Measurements from ENCODE around the gene KRT40. TPM values are rescaled to one million over a fixed set of nuclear protein-coding genes. Genes with fewer than 3 reads are reported as not detected.

Gene KRT40
- total RNA-seq, 4 donors from 2014 or later, result not detected

GRCh38 chr17:40974366-40974765 lies 9.8 kb downstream of the KRT40 start:
- Histone ChIP-seq H3K4me3 (no peak overlapping the region), H3K9me3 (no peaks in the 10 kb centered on the region), H3K4me1 (no peaks in the 10 kb centered on the region), H3K36me3 (no peaks in the 10 kb centered on the region), H3K27me3 (no peaks in the 10 kb centered on the region), H3K27ac (no peak overlapping the region)
- in situ Hi-C loops (cut with MboI; ENCODE audit: low sequenced_read_pairs in 4 of 4), result loop anchor here in 2 of 4 donors (25.0 kb wide), 2 partner anchors 88 to 112 kb away; partner anchors contain the start of genes KRT12 (in 1 of the 2), KRTAP2-2 (in 1 of the 2), KRTAP2-3 (in 1 of the 2) and KRTAP2-4 (in 1 of the 2)
- TF ChIP-seq, protein P1, sequence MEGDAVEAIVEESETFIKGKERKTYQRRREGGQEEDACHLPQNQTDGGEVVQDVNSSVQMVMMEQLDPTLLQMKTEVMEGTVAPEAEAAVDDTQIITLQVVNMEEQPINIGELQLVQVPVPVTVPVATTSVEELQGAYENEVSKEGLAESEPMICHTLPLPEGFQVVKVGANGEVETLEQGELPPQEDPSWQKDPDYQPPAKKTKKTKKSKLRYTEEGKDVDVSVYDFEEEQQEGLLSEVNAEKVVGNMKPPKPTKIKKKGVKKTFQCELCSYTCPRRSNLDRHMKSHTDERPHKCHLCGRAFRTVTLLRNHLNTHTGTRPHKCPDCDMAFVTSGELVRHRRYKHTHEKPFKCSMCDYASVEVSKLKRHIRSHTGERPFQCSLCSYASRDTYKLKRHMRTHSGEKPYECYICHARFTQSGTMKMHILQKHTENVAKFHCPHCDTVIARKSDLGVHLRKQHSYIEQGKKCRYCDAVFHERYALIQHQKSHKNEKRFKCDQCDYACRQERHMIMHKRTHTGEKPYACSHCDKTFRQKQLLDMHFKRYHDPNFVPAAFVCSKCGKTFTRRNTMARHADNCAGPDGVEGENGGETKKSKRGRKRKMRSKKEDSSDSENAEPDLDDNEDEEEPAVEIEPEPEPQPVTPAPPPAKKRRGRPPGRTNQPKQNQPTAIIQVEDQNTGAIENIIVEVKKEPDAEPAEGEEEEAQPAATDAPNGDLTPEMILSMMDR (IDR thresholded peaks at IDR 0.05 in 4 of 5, conservative IDR thresholded peaks at IDR 0.05 in 1 of 5), result no peak
- TF ChIP-seq POLR2A (IDR thresholded peaks at IDR 0.05), result no peak
- intact Hi-C loops (cut with DNase I; ENCODE audit: low total_unique reads), result no loop called here
- ATAC-seq (no peak), DNase-seq (no peak)

DNA sequence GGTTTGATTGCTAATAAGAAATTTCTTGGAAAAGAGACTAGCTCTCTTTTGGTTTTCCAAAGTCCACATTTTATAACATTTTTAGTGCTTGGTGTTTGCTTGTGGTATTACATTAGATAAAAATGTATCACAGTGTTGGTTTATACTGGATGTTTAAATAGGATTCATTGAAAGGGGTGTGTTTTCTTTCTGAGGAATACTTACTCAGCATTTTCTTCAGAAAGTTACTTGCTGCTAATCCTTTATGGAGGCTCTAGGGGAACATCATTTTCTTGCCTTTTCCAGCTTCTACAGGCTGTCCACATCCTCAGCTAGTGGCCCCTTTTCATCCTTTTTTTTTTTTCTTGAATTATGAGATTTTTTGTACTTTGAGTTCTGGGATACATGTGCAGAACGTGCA lies 16.5 kb downstream of the KRT40 start:
- in situ Hi-C loops (cut with MboI; ENCODE audit: low sequenced_read_pairs in 4 of 4), result loop anchor here in 2 of 4 donors (25.0 kb wide), 2 partner anchors 95 to 105 kb away; partner anchors contain the start of genes KRT12 (in 1 of the 2), KRTAP2-2 (in 1 of the 2), KRTAP2-3 (in 1 of the 2) and KRTAP2-4 (in 1 of the 2)
- Histone ChIP-seq H3K4me3 (no peak overlapping the region), H3K4me1 (no peaks in the 10 kb centered on the region), H3K36me3 (no peaks in the 10 kb centered on the region), H3K9me3 (no peaks in the 10 kb centered on the region), H3K27ac (no peak overlapping the region), H3K27me3 (no peaks in the 10 kb centered on the region)
- TF ChIP-seq, protein P1 (IDR thresholded peaks at IDR 0.05 in 4 of 5, conservative IDR thresholded peaks at IDR 0.05 in 1 of 5), result no peak
- no peak for TF ChIP-seq POLR2A (IDR thresholded peaks at IDR 0.05)
- no peak for ATAC-seq
- intact Hi-C loops (cut with DNase I; ENCODE audit: low total_unique reads), result no loop called here
- DNase-seq, result no peak

- H3K27ac ChIP-seq, result no peak within 1 kb of the TSS
- H3K36me3 ChIP-seq, result no peaks in the 10 kb centered on the region
- DNase-seq (no peak), ATAC-seq (no peak)
- no peaks in the 10 kb centered on the region for H3K27me3 ChIP-seq
- in situ Hi-C loops (cut with MboI; ENCODE audit: low sequenced_read_pairs in 4 of 4) (loop anchor here in 2 of 4 donors (25.0 kb wide), 2 partner anchors 95 to 105 kb away; partner anchors contain the start of genes KRT12 (in 1 of the 2), KRTAP2-2 (in 1 of the 2), KRTAP2-3 (in 1 of the 2) and KRTAP2-4 (in 1 of the 2)), intact Hi-C loops (cut with DNase I; ENCODE audit: low total_unique reads) (no loop called here)
- no peaks in the 10 kb centered on the region for H3K9me3 ChIP-seq
- no peaks in the 10 kb centered on the region for H3K4me1 ChIP-seq
- no peak within 1 kb of the TSS for H3K4me3 ChIP-seq
- no peak for TF ChIP-seq POLR2A (IDR thresholded peaks at IDR 0.05)
- TF ChIP-seq, protein P1 (IDR thresholded peaks at IDR 0.05 in 4 of 5, conservative IDR thresholded peaks at IDR 0.05 in 1 of 5), result no peak
Observed at GRCh38 chr17:40966848-40967247, 17.3 kb downstream of the KRT40 start, which contains the start of gene KRT39. Gene KRT39 (minus strand): TSS chr17:40966948. CDS start chr17:40966856, 92 bp downstream.

- no peak overlapping the region for H3K4me3 ChIP-seq
- DNase-seq (no peak), ATAC-seq (no peak)
- no peaks in the 10 kb centered on the region for H3K9me3 ChIP-seq
- no peak for TF ChIP-seq POLR2A (IDR thresholded peaks at IDR 0.05)
- TF ChIP-seq, protein P1 (IDR thresholded peaks at IDR 0.05 in 4 of 5, conservative IDR thresholded peaks at IDR 0.05 in 1 of 5), result peak in 3 of 5 experiments; percentile 7 to 52 (median 35)
- intact Hi-C loops (cut with DNase I; ENCODE audit: low total_unique reads) (no loop called here), in situ Hi-C loops (cut with MboI; ENCODE audit: low sequenced_read_pairs in 4 of 4) (loop anchor here in 2 of 4 donors (25.0 kb wide), 2 partner anchors 98 to 102 kb away; partner anchors contain the start of genes KRT12 (in 1 of the 2), KRTAP2-2 (in 1 of the 2), KRTAP2-3 (in 1 of the 2) and KRTAP2-4 (in 1 of the 2))
- H3K27ac ChIP-seq, result no peak overlapping the region
- H3K27me3 ChIP-seq, result no peaks in the 10 kb centered on the region
- H3K4me1 ChIP-seq, result no peaks in the 10 kb centered on the region
- H3K36me3 ChIP-seq, result no peaks in the 10 kb centered on the region
Observed at GRCh38 chr17:40963838-40964237, 20.3 kb downstream of the KRT40 start.

All from gastrocnemius medialis (tissue), 4 donors.